Heart left ventricle (tissue), 16 donors: ENCODE measurements around the gene SLC24A2. TPM values are rescaled to one million over a fixed set of nuclear protein-coding genes. Genes with fewer than 3 reads are reported as not detected.
"Not testable (repeated sequence)": the region's sequence is repeated elsewhere in the genome, so short reads cannot be mapped to it uniquely, and the experiment has no call there.

Experiments used
- ATAC-seq, 4 donors: fragments of 200-7000 bp; cut with Tn5 transposase; one replicate each; pipeline ENCODE4 v1.9.1; 2020 to 2022; ENCODE audit warnings: moderate library complexity in 4 of 4, mild to moderate bottlenecking in 3 of 4, moderate number of reproducible peaks in 1 of 4
- DNase-seq, 5 donors: peaks; one replicate each; pipeline ENCODE4 v3.0.0-alpha.2; 2020
- H3K27ac ChIP-seq, 12 donors: fragments of 200-600 bp; sonication (generic) in 4 of 12; one replicate each; pipeline versions ENCODE4 v1.5.0 to v1.8.0; 2016 to 2022; ENCODE audit warnings: mild to moderate bottlenecking in 2 of 12
- H3K27me3 ChIP-seq, 9 donors: fragments of 200-600 bp; sonication (generic) in 2 of 9; one replicate each; pipeline versions ENCODE4 v1.5.1 to v1.8.0; 2016 to 2022; ENCODE audit warnings: mild to moderate bottlenecking in 3 of 9
- H3K36me3 ChIP-seq, 9 donors: fragments of 200-600 bp; sonication (generic) in 2 of 9; one replicate each; pipeline versions ENCODE4 v1.5.0 to v1.8.0; 2018 to 2022; ENCODE audit warnings: mild to moderate bottlenecking in 2 of 9
- H3K4me1 ChIP-seq, 12 donors: fragments of 200-600 bp; sonication (generic) in 4 of 12; one replicate each; pipeline versions ENCODE4 v1.5.0 to v1.8.0; 2016 to 2022; ENCODE audit warnings: mild to moderate bottlenecking in 3 of 12
- H3K4me3 ChIP-seq, 12 donors: fragments of 200-600 bp; sonication (generic) in 4 of 12; one replicate each; pipeline versions ENCODE4 v1.5.0 to v1.8.0; 2017 to 2022; ENCODE audit warnings: mild to moderate bottlenecking in 9 of 12, moderate library complexity in 4 of 12
- H3K9me3 ChIP-seq, 12 donors: fragments of 200-600 bp; sonication (generic) in 4 of 12; one replicate each; pipeline versions ENCODE4 v1.5.0 to v1.8.0; 2016 to 2022; ENCODE audit warnings: mild to moderate bottlenecking in 1 of 12
- CTCF ChIP-seq, 12 donors: fragments of 200-600 bp; sonication (generic) in 4 of 12; IDR thresholded peaks; one replicate each; pipeline versions ENCODE4 v1.5.0 to v1.8.0; 2018 to 2022; ENCODE audit warnings: antibody characterized with exemption in 12 of 12, mild to moderate bottlenecking in 5 of 12
- POLR2A ChIP-seq, 2 donors: fragments of 450-650 bp; IDR thresholded peaks; one replicate each; pipeline ENCODE4 v1.6.1; 2017; ENCODE audit warnings: antibody characterized with exemption in 2 of 2, mild to moderate bottlenecking in 2 of 2, moderate library complexity in 2 of 2
- WGBS, 4 donors: extraction: QIAGEN DNeasy Blood & Tissue Kit in 2 of 4; methylation state at CpG; one replicate each; pipeline versions ENCODE4 v1.1.5 to v1.1.7; 2013 to 2018; 5-methylcytosine and 5-hydroxymethylcytosine counted together
- intact Hi-C, 10 donors: fragments of 100-400 bp; cut with DNase I; formaldehyde crosslinking; loops; one replicate each; pipeline versions ENCODE4 v1.11.1 to v1.14.2; 2022
- long read RNA-seq, 3 donors: library from polyadenylated mRNA; unstranded; transcript quantifications; one replicate each; pipeline ENCODE4 v2.0.0, GENCODE V29; 2020 to 2021
- polyA plus RNA-seq, 2 donors: library from polyadenylated mRNA; stranded (reverse); fragments of 200-250 nt; gene quantifications; one replicate each; pipeline ENCODE4 v1.2.3, GENCODE V29; 2013
- total RNA-seq, 9 donors: library from RNA; depleted of rRNA in 2 of 9; stranded (reverse); fragments of >200 nt in 2 of 9; fragmentation: NEBNext Ultra II Directional in 3 of 9; extraction: Animal tissue kit (Norgen Biotek cat#: 25700) in 3 of 9; gene quantifications; one replicate each; pipeline versions ENCODE4 v1.1.0 to v1.2.4, GENCODE V29; 2016 to 2023
- donor health status: ischemic (EF 13 %, LVEDD 7.1; RV severe dilation, severe dysfunction).
- donor health status: healthy with polysubstance abuse.
- donor health status: DM: no; HTN: yes; CAD: no.
- donor health status: DM: no; HTN: no; CAD: no.
- donor health status: ischemic (EF 25% LVEDD 6.9; RV normal size, moderate dysfunction).
- donor health status: ischemic (EF 25% LVEDD 5.7; RV mildly dilated, moderate dysfunction).
- donor health status: healthy.
- donor health status: DM: yes; HTN: yes; CAD: no.
- donor health status: ischemic (EF 35%, LVEDD 5.7; RV mildly dilated, moderate dysfunction).
- donor health status: nonischemic (EF 11% LVEDD 7.7; RV severe dilation, severe dysfunction).
- donor health status: DM: yes; HTN: yes; CAD: no.
- donor health status: PGD.
- donor health status: ischemic (EF 29% LVEDD 5.4; RV normal size, mild dysfunction).
- donor health status: nonischemic (EF 23%, LVEDD 6.1; RV moderate dilation, normal function).

The SLC24A2 gene
- under 1 TPM in 6 of 9 donors, not detected in 3; 0.05 to 0.29 (median 0.16) TPM for total RNA-seq
- under 1 TPM in 1 of 2 donors, not detected in 1; 0.01 TPM for polyA plus RNA-seq
- long read RNA-seq, donor 1: 0 reads
- long read RNA-seq, donor 2: 0 reads
- long read RNA-seq, donor 3: 0 reads

- peak in 2 of 4 donors; percentile 55 to 59 for ATAC-seq
- H3K9me3 ChIP-seq: peaks cover 0 to 4% (median 0%) of the 10 kb centered on the region in 12 donors
- intact Hi-C loops: no loop called here
These were observed at the start of gene SLC24A2 for GRCh38 chr9:19788614-19789271. SLC24A2 (minus strand) TSS chr9:19789037.

GRCh38 chr9:19833331-19833730 lies 44.5 kb upstream of the SLC24A2 start:
- H3K27ac ChIP-seq, H3K27me3 ChIP-seq, H3K4me3 ChIP-seq, H3K9me3 ChIP-seq, intact Hi-C loops, H3K4me1 ChIP-seq, DNase-seq, ATAC-seq, H3K36me3 ChIP-seq: not testable (repeated sequence)
- 85 to 96% (median 92%) methylated on average over 9 of the region's 9 CpGs for WGBS, 4 donors

More at GRCh38 chr9:19788614-19789271, at the start of gene SLC24A2:
- no peaks in the 10 kb centered on the region for H3K36me3 ChIP-seq
- H3K27me3 ChIP-seq: peaks cover 6 to 43% (median 19%) of the 10 kb centered on the region in 9 donors
- peak within 1 kb of the TSS in 11 of 12 donors; percentile 3 to 46 (median 40) for H3K4me3 ChIP-seq
- 0 to 2% (median 1%) methylated on average over 37 to 67 of the region's 67 CpGs for WGBS, 4 donors
- TF ChIP-seq POLR2A (IDR thresholded peaks at IDR 0.05) (no peak), CTCF (IDR thresholded peaks at IDR 0.05) (no peak)
- no peak for DNase-seq
- no peak within 1 kb of the TSS for H3K27ac ChIP-seq
- H3K4me1 ChIP-seq: peaks cover 0 to 15% (median 0%) of the 10 kb centered on the region in 12 donors

GRCh38 chr9:19830796-19831195 lies 42.0 kb upstream of the SLC24A2 start:
- Histone ChIP-seq H3K9me3 (peaks cover 0 to 5% (median 0%) of the 10 kb centered on the region in 12 donors), H3K4me1 (no peaks in the 10 kb centered on the region), H3K4me3 (no peak overlapping the region), H3K36me3 (no peaks in the 10 kb centered on the region), H3K27me3 (no peaks in the 10 kb centered on the region), H3K27ac (no peak overlapping the region)
- no peak for ATAC-seq
- TF ChIP-seq CTCF (IDR thresholded peaks at IDR 0.05) (no peak), POLR2A (IDR thresholded peaks at IDR 0.05) (no peak)
- DNase-seq: no peak
- intact Hi-C loops: no loop called here
- 60 to 94% (median 91%) methylated on average over 1 of the region's 1 CpG for WGBS, 4 donors

- no peaks in the 10 kb centered on the region for H3K27me3 ChIP-seq
- H3K27ac ChIP-seq: no peak overlapping the region
- no peak for ATAC-seq
- H3K4me1 ChIP-seq: no peaks in the 10 kb centered on the region
- WGBS, 4 donors: 42 to 48% (median 45%) methylated on average over 4 of the region's 4 CpGs
- DNase-seq: no peak
- intact Hi-C loops: no loop called here
- H3K4me3 ChIP-seq: no peak overlapping the region
- TF ChIP-seq POLR2A (IDR thresholded peaks at IDR 0.05): no peak
- TF ChIP-seq CTCF (IDR thresholded peaks at IDR 0.05): no peak
- H3K36me3 ChIP-seq: no peaks in the 10 kb centered on the region
- peaks cover 0 to 5% (median 0%) of the 10 kb centered on the region in 12 donors for H3K9me3 ChIP-seq
These were observed 39.8 kb upstream of the SLC24A2 start for GRCh38 chr9:19828576-19829109.
